OCI-M2 (cell line): Measurements from ENCODE around the gene CSNK2A1.

ENCODE experiments used
- DNase-seq: peaks from one replicate; lab custom pipeline; 2025; ENCODE audit not compliant: unreplicated experiment; lab: John Stamatoyannopoulos, UW

CSNK2A1 gene

DNA sequence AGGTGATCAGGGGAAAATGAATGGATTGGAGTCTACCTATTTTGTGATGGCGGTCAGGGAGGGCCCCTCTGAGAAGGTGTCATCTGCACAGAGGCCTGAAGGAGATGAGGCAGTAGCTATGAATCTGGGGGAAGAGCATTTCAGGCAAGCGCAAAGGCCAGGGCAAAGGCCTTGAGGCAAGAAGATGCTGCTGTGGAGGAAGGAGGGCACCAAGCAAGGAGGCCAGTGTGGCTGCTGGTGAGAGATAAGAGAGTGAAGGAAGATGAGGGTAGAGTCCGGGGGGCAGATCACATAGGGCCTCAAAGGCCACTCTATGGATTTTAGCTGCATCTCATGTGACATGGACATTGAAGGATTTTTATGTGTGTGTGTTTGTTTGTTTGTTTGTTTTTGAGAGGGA, 20.6 kb upstream of the CSNK2A1 start:
- DNase-seq, result no peak

DNA sequence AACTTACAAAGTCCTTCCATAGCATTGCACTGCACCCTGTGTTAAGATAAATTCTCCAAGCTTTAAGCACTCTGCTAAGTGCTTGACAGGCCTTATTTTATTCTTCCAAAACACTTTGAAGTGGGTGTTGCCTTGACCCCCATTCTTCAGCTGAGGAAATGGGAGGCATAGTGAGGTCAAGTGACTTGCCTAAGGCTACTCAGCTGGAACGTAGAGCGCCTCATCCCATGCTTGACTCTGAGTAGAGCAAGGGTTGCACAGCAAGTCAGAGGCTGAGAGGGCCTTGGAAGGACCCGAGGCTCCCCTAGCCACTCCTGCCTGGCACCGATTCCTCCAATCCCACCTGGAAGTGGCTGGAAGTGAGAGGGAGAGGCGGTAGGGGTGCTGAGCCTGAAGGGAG, 19.6 kb upstream of the CSNK2A1 start:
- no peak for DNase-seq

DNA sequence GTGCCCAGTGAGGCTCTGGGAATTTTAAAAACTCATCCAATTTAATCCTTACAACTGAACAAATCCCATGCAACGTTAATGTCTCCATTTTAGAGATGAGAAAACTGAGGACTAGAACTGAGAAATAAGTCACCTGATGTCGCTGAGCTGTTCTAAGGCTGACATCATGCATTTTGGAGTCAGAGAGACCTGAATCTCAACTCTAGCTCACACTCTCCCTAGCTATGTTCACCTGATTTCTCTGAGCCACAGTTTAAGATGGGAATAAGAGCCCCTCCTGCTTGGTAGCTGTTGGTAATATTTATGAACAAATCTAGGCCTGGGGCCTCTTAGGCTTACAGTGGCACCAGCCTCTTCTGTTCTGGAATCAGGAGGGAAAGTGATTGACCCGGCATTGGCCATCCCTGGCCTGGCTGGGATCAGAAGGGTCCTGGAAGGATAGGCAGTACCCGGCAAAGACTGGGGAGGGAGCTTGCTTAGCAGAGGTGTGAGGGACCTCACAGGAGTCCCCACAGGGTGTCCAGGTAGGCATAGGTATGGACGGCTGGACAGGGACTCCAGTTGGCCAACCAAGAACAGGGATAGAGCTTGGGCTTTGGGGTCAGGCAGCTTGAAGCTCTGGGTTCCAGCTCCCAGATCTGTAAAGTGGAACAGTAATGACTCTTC, 18.8 kb upstream of the CSNK2A1 start:
- DNase-seq, result no peak

DNA sequence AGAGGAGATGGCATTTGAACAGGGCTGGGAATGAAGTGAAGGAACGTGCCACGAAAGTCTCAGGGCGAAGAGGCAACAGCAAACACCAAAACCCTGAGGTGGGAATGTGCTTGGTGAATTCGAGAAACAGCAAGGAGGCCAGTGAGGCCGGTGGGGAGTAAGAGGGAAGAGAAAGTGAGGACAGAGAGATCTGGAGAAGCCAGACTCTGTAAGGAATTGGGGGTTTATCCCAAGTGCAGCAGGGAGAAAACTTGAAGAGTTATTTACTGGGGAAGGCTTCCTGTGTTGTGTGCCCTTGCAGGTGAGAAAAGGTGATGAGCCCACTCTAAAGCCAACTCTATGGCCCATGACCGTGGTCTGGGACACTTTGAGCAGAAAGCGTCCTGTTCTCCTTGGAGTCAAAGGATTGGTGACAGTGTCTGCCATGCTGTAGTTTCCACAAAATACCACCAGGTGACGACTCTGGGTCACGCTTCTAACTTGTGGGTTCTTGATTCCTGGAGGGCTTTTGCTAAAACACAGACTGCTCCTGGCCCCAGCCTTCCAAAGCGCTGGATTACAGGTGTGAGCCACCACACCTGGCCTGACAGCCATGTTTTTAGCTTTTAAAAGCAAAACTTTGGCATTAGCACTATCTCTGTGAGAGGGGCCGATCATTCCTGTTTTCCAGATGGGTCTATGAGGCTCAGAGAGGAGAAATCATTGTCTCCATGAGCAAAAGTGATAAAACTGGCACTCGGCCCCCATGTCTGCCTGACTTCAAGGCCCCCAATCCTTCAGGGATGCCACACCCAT, 18.0 kb upstream of the CSNK2A1 start:
- peak; percentile 76 for DNase-seq

DNA sequence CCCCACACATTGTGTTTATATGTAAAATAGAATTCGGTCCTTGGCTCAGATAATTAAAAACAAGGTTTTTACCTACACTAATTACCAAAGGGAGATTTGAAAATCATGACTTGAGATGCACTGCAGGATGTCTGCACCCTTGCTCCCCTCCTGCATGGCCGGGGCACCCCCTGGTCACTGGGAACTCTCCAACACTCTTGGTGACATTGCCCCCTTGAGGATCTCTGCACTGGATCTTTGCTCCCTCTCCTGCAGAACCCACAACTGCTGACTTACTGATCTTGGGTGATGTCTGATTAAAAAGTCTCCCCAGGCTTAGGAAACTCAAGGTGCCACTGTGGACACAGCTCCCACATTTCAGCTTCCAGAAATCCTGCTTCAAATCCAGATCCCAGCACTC, 17.1 kb upstream of the CSNK2A1 start:
- no peak for DNase-seq

DNA sequence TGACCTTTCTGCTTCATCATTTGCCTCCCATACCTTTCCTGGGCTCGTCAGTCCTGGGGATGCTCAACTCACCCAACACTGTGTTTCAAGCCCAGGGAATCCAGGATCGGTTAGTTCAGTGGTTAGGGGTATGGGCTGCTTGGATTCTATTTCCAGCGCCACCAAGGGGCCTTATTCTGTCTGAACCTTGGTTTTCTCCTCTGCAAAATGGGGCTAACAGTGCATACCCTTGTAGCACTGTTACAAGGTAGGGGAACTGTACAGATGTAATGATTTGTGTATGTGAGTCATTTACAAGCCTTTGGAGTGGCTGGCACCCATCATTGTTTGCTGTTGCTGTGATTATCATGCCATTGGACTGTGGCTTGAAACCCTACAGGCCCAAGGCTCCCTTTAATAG, 14.5 kb upstream of the CSNK2A1 start:
- no peak for DNase-seq

DNA sequence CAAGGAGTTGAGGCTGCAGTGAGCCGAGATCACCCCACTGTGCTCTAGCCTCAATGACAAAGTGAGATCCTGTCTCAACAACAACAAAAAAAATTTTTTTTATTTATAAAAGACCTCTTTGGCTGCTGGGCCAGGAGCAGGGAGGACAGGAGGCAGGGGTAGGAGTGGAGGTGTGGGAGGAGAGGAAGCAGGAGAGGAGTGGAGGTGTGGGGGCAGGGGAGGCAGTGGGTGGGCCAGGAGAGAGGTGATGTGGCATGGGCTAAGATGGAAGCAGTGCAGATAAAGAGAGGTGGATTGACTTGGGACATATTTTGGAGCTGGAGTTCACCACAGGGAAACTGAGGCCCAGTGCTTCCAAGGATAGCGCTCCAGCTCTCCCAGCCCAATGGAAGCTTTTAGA, 13.4 kb upstream of the CSNK2A1 start:
- DNase-seq, result no peak

DNA sequence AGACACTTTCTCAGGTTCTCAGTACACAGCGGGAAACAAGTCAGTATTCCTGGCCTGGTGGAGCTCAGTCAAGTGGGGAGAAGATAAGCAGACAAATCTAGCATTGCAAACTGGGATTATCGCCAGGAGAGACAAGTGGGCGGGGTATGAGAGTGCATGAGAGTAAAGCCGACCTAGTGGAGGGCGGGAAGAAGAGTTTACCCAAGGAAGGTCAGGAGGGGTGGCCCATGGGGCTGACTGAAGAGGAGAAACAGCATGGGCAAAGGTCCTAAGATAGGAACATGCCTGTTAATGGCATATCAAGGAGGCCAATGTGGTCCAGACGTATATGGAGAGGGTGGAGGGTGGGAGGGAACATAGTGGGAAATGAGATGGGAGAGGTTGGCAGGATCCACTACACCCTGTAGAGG, 12.4 kb upstream of the CSNK2A1 start:
- no peak for DNase-seq

DNA sequence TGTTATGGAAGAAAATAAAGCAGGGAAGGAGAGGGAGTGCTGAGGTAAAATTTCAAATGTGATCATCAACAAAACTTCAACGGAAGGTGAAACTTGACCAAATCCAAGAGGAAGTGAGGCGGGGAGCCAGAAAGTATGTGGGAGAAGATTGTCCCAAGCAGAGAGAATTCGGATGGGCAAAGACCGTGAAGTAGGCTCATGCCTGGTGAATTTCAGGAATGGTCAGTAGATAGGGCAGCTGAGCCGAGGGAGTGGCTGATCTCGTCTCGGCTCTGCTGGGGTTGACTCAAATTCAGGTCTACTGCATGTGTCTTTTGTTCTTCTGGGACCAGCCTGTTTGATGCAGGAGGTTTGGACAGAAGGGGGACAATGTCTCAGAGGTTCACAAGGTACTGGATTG, 7.0 kb upstream of the CSNK2A1 start:
- DNase-seq, result no peak

DNA sequence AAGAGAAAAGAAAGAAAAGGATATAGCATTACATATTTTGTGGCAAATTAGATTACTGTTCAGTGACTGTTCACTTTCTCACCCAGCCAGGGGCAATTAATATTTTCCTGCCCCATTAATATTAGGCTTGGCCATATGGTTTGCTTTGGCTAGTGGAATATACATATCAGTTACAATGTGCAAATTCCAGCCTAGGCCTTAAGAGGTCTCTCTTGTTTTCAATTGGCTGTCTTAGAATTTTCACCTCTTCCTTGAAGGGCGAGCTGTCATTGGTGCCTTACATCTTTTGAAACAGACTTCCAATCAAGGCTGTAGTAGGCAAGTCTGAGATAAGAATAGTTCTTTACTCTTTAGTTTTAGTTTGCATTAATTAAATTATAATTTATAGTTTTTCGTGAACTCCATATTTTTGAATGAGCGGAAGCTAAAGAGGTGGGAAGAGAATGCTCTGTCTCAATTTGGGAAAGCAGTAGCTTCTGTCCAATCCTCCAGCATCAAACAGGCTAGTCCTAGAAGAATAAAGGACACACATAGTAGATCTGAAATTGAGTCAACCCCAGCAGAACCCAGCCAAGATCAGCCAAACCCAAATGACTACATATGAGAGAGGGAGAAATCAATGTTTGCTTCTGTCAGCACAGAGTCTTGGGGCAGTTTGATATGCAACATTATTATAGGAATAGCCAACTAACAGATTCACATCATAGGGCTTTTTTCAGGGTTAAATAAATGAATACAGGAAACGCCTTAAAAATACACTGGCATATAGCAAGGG, 6.3 kb upstream of the CSNK2A1 start:
- no peak for DNase-seq

DNA sequence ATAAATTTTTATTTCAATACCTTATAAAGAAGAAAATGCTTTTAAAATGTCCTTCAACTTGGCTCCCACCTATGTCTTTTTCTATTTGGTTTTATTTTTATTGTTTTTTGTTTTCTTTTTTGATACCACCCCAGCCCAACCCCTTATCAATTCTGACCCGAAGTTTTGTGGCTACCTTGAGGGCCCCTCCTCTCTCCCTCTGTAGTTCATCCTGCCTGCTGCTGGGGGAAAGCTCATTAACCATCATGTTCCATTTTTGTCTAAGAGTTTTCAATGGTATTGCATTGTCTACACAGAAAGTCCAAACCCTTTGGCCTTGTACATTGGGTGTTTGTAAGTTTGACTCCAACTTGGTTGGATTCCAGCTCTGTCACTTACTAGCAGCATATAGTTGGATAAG, 5.3 kb upstream of the CSNK2A1 start:
- no peak for DNase-seq

DNA sequence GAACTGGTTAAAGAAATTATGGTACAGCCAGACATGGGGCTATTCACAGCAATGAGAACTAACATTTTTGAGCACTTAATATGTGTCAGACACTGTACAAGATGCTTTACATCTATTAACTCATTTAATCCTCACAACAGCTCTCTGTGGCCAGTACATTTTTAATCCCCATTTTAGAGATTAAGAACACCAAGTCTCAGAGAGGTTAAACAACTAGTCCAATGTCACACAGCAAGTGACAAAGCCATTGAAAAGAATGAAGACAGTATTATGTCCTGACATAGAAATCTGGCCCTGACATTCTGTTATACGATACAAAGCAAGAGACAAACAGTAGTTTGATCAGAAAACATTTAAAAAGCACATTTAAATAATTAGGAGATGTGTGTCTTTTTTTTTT, 3.8 kb upstream of the CSNK2A1 start:
- DNase-seq, result no peak

DNA sequence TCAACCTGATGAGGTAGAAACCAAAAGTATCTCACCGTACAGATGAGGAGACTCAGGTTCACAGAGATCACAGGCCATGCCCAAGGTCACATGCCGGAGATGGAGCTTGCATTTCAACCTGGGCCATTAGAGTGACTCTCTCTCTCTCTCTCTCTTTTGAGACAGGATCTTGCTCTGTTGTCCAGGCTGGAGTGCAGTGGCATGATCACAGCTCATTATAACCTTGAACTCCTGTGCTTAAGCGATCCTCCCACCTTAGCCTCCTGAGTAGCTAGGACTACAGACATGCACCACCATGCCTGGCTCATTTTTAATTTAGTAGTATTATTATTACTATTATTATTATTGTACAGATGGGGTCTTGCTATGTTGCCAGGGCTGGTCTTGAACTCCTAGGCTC, 2.8 kb upstream of the CSNK2A1 start:
- no peak for DNase-seq

DNA sequence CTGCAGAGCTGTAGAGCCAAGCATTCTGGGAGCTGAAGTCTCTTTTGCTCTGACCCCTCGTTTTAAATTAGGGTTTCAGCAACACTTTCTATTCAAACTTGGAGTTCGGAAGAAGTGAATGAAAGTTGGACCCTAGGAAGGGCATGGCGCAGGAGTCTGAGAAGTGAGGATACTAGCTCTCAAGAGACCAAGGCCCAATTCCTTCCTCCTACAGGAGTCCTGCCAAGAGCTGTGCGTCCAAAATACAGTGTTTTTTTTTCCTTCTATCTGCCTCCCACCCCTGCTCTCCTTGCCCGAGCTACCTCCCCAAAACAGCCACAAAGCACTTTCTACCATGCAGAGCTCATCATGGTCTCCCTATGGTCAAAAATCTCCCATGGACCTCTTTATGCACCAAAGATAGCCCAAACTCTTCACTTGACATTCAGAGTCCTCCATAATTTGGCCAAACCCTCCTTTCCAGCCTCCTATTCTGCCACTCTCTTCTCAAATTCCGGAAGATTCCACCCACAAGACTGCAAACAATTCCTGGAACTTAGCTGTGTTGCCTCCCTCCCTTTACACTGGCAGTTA, 649 bp upstream of the CSNK2A1 start:
- DNase-seq, result no peak

DNA sequence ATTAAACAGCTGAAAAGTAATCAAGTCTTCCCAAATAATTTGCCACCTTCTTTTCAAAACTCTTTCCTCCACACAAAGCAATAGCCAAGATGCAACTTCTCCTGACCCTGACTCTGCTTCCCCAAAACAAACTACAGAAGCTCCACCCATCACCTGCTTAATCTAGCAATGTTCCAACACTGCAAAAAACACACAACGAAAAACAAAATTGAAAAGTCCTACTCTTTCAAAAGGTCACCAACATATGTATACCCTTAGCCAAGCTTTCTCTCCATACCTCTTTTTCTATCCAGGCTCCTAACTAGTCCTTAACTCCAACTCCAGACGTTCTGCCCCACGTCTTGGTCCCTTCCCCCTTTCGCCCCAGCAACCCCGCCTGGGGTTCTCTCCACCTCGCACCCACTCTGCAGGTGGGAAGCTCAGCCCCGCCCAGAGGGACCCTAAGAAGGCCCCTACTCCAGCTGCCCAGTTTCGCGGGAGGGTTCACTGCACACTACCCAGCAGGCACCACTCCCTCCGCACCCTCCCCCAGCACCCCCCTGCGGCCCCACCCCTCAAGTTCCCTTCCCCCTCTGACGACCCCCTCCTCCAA, 717 bp downstream of the CSNK2A1 start:
- DNase-seq, result no peak

DNA sequence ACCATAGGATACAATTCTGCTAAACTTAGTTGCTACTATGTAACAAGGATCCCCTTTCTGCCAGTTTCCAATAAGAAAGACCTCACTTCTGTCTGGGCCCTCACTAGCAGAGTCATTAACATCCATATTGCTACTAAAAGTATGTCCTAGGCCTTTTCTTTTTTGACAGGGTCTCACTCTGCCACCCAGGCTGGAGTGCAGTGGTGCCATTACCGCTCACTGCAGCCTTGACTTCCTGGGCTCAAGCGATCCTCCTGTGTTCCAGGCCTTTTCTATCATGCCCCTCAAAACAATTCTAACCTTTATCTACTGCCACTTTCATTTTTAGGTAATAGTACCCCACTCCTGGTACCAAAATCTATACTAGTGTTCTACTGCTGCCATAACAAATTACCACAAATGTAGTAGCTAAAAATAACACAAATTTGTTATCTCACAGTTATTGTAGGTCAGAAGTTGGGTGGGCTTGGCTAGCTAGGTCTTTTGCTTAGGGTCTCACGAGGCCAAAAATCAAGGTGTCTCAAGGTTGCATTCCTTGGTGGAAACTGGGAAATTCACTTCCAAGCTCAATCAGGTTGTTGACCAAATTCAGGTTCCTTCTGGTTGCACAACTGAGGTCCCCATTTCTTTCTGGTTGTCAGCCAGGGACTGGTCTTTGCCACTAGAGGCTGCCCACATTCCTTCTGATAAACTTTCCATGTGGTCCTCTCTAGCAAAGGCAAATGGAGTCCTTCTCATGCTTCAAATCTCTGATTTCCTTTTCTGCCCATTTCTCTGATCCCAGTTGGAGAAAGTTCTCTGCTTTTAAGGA, 3.0 kb downstream of the CSNK2A1 start:
- DNase-seq, result no peak

DNA sequence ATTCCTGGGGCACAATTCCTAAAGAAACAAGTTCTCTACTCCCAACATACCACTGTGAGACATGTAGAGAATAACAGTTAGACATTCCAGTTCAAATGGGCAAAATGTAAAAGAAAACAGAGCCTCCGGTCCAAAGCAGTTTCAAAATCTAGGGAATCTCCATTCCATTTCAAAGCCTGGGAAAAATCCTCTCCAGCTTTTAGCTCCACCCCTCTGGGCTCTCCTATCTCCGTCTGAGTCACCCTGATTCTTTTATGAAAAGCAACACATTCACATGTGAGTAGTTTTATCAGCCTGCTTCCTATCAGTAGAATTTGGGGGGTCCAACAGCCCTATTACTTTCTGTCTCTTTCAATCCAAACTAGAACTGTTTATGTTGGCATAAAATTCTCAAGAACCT, 3.7 kb downstream of the CSNK2A1 start:
- no peak for DNase-seq

DNA sequence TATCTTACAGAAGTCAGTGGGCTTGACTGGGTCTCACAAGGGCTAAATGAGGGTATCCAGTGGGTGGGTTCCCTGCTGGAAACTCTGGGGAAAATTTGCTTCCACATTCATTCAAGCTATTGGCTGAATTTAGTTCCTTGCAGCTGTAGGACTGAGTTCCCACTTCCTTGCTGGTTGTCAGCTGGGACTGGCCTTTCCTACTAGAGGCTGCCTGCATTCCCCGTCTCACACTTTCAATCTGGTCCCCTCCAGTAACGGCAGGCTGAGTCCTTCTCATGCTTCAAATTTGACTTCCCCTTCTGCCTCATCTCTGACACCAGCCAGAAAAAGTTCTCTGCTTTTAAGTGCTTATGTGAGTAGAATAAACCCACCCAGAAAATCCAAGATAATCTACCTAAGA, 4.4 kb downstream of the CSNK2A1 start:
- no peak for DNase-seq

DNA sequence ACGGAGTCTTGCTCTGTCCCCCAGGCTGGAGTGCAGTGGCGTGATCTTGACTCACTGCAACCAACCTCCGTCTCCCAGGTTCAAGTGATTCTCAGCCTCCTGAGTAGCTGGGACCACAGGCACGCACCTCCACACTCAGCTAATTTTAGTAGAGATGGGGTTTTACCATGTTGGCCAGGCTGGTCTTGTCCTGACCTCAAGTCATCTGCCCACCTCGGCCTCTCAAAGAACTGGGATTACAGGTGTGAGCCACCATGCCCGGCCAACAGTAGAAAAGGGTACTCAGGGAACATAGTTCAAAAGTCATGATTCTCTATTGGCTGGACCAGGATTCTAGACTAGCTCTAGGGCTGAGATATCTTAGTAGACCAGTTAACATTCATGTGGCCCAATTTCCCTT, 5.6 kb downstream of the CSNK2A1 start:
- no peak for DNase-seq

DNA sequence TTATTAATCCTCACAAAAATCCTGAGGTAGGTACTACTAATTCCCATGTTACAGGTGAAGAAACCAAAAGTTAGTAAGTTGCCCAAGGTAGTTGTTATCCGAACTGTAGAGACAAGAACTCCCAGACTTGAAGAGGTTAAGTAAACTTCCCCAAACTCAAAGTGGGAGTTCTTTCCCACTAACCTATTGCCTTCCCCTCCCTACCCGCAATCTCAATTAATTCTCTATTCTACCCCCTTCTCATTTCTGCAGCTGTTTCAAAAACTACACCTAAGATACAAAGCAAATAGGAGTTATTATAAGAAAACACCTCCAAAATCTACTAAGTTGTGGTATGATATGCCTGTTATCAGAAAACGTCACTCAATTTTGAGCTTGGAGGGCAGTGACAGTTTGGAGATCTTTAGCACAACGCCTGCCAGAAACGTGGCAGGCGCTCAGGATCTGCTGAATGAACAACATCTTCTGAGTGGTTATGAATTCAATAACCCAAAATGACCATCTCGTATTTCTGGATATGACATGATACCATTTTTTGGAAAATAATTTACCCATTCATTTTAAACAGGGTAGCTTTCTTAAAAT, 7.1 kb downstream of the CSNK2A1 start:
- DNase-seq, result no peak
